ENCODE results near the gene TECPR1. TPM values are rescaled to one million over a fixed set of nuclear protein-coding genes. Genes with fewer than 3 reads are reported as not detected.

TECPR1 gene
- total and polyA plus RNA-seq, 2 of the 4 experiments (the other 2 are of a cell fraction), result 11.5 to 14.7 TPM

DNA sequence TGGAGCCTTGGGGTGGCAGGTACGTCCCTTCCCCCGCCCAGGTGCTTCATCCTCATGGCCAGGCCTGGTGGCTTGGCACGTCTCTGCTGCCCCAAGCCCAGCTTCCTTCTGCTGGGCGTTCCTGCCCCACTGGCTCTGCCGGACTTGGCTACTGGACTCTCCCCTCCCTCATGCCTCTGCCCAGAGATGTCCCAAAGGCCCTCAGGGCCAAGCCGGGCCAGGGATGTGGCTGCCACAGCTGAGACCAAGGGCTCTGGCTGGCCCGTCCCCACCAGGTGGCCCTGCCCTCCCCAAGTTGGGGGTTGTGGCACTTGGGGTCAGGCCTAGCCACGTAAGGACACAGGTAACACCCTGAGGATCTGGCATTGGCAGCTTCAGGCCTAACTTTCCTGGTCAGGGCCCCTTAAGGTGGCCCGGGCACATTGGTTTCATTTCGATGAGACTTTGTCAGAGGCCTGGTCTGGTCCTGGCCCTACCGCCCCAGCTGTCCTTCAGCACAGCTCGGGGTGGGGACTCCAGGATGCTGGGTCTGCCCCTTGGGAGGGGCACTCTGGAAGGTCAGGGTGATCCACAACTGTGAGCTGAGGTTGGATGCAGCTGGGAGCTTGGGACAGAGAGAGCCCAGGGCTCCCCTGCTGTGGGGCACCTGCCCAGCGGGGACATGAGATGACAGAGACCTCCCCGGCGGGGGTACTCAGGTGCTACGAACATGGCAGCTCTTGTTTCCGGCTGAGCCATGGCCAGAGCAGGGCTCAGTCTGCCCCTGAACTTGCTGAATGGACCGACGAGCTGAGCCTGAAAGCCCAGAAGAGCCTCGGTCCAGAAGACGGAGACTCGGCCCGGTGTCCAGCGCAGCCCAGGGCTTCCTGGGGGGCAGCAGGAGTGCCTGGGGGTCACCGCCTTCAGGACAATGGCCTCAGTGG lies 37.9 kb downstream of the TECPR1 start (continued):
- TF ChIP-seq FOS (IDR thresholded peaks at IDR 0.05; ENCODE audit: low read depth, low read length) (no peak), POLR2A (IDR thresholded peaks at IDR 0.05; ENCODE audit: low read depth, low read length) (no peak)

DNA sequence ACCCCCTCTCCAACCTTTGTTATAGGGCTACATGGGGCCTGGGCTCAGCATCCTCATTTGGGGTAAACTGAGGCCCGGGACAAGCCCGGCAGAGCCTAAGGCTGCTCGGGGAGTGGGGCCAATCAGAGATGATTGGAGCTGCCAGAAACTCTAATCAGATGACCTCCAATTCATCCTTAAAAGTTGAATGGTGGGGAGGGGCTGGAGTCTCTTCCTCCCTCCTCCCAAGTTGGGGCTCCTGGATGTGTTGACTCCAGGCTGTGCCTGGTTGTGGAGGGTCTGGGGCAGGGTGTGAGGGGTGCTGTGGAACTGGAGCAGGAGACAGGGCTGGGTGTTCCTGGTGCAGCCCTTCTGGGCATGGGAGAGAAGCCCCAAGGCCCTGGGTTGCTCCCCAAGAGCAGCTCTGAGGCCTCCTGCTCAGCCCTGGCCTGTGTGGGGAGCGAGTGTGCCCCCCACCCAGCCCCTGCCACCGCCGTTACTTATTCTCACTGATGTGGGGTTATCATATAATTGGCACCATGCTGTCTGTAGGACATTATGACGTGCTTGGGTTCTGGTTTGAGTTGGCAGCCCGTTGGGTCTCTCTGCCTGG lies 38.6 kb downstream of the TECPR1 start:
- BruUV-seq (replicated peaks), result no TSS peak
- Histone ChIP-seq H3K9ac (ENCODE audit: low read depth, low read length) (no peak overlapping the region), H2AK5ac (ENCODE audit: low read depth, low read length) (no peak overlapping the region), H2BK120ac (ENCODE audit: low read depth, low read length) (no peak overlapping the region), H3K23ac (ENCODE audit: low read depth, low read length) (no peak overlapping the region), H3K4me3 (ENCODE audit: insufficient read depth, low read depth, low read length) (no peak overlapping the region), H3K4ac (ENCODE audit: low read depth, low read length) (no peak overlapping the region), H4K5ac (ENCODE audit: low read depth, low read length) (no peak overlapping the region), H3K79me1 (ENCODE audit: low read depth in 1 of 2, low read length in 2 of 2) (no peaks in the 10 kb centered on the region), H2BK15ac (ENCODE audit: low read depth, low read length) (no peak overlapping the region), H3K14ac (replicated peaks; ENCODE audit: low read depth, low read length) (no peak overlapping the region), H2BK20ac (ENCODE audit: low read depth, low read length) (no peak overlapping the region), H4K91ac (ENCODE audit: insufficient read depth, low read depth, low read length) (no peak overlapping the region), H3K27me3 (ENCODE audit: control insufficient read depth, insufficient read depth, low read length) (no peaks in the 10 kb centered on the region), H3K4me1 (ENCODE audit: control insufficient read depth, insufficient read depth, low read length) (no peaks in the 10 kb centered on the region), H2BK5ac (ENCODE audit: low read depth, low read length, poor library complexity, severe bottlenecking) (no peak overlapping the region), H2AK9ac (replicated peaks; ENCODE audit: low read depth, low read length, poor library complexity) (no peak overlapping the region), H3K9me3 (ENCODE audit: control insufficient read depth, insufficient read depth, low read length) (no peaks in the 10 kb centered on the region), H4K8ac (ENCODE audit: low read depth in 2 of 2, low read length in 2 of 2) (no peak overlapping the region), H2AFZ (replicated peaks; ENCODE audit: low read length, poor library complexity) (no peak overlapping the region), H3K56ac (ENCODE audit: extremely low read depth, insufficient read depth, low read length) (no peak overlapping the region), H3K4me2 (ENCODE audit: low read depth, low read length) (no peak overlapping the region), H3K18ac (ENCODE audit: low read depth, low read length) (no peak overlapping the region), H4K20me1 (ENCODE audit: insufficient read depth, low read length) (no peaks in the 10 kb centered on the region), H3K27ac (ENCODE audit: insufficient read depth, low read length) (no peak overlapping the region), H3K36me3 (ENCODE audit: control insufficient read depth, insufficient read depth, low read length) (peaks cover 14% of the 10 kb centered on the region), H3K9me1 (ENCODE audit: insufficient read depth, low read length) (no peaks in the 10 kb centered on the region)
- no peak for ATAC-seq (ENCODE audit: low read depth)
- DNase-seq, result no peak
- ChIA-PET POLR2A (ENCODE audit: unreplicated experiment) (no interaction called here), CTCF (no interaction called here)
- intact Hi-C loops (cut with micrococcal nuclease) (no loop called here), dilution Hi-C loops (cut with HindIII; ENCODE audit: low sequenced_read_pairs, unreplicated experiment) (no loop called here), in situ Hi-C loops (cut with MboI; ENCODE audit: low sequenced_read_pairs) (no loop called here)
- 100% methylated on average over 1 of the region's 8 CpGs; no CpG with 5 or more reads in 1 of the 2 experiments for WGBS, 2 experiments (ENCODE audit: extremely low coverage in 2 of 2, insufficient read length in 1 of 2)
- TF ChIP-seq, protein P1, sequence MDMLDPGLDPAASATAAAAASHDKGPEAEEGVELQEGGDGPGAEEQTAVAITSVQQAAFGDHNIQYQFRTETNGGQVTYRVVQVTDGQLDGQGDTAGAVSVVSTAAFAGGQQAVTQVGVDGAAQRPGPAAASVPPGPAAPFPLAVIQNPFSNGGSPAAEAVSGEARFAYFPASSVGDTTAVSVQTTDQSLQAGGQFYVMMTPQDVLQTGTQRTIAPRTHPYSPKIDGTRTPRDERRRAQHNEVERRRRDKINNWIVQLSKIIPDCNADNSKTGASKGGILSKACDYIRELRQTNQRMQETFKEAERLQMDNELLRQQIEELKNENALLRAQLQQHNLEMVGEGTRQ (IDR thresholded peaks at IDR 0.05; ENCODE audit: low read depth, low read length), result no peak
- no peak for TF ChIP-seq RAD21 (IDR thresholded peaks at IDR 0.05; ENCODE audit: low read length)
- TF ChIP-seq MXI1 (IDR thresholded peaks at IDR 0.05; ENCODE audit: borderline replicate concordance, low read depth, low read length), result no peak
- no peak for TF ChIP-seq NFE2L2 (IDR thresholded peaks at IDR 0.05; ENCODE audit: low read depth, low read length)
- TF ChIP-seq RFX5 (IDR thresholded peaks at IDR 0.05; ENCODE audit: low read depth, low read length), result no peak
- no peak for TF ChIP-seq MAZ (IDR thresholded peaks at IDR 0.05; ENCODE audit: borderline replicate concordance, low read depth, low read length)
- TF ChIP-seq POLR2A (IDR thresholded peaks at IDR 0.05; ENCODE audit: low read depth, low read length), result no peak
- TF ChIP-seq FOS (IDR thresholded peaks at IDR 0.05; ENCODE audit: low read depth, low read length), result no peak
- TF ChIP-seq SMC3 (IDR thresholded peaks at IDR 0.05; ENCODE audit: low read depth, low read length), result no peak
- TF ChIP-seq CEBPB (IDR thresholded peaks at IDR 0.05; ENCODE audit: low read depth, low read length), result no peak

All from IMR-90 (cell line).